SK-N-MC (cell line): ENCODE measurements around the gene CCDC78.

ENCODE experiments used
- EZH2 ChIP-seq: fragments of 200-600 bp; sonication (generic); IDR thresholded peaks from one replicate; pipeline ENCODE4 v1.6.1; 2017; ENCODE audit warnings: antibody characterized with exemption
- FOXP2 ChIP-seq: optimal IDR thresholded peaks from 2 replicates; pipeline ENCODE3; 2011; ENCODE audit warnings: mild to moderate bottlenecking, moderate library complexity; ENCODE audit not compliant: insufficient read depth; ENCODE audit errors: extremely low read length, control extremely low read depth
- POLR2AphosphoS5 ChIP-seq: IDR thresholded peaks from 2 replicates; pipeline ENCODE4 v1.6.1; 2012; ENCODE audit warnings: mild to moderate bottlenecking, low read depth, low read length, borderline replicate concordance

GRCh38 chr16:703406-703805, 22.8 kb downstream of the CCDC78 start:
- TF ChIP-seq EZH2 = no peak
- no peak for TF ChIP-seq POLR2AphosphoS5
- no peak for TF ChIP-seq FOXP2
